ENCODE results near the gene LHB.

Gene LHB

DNA sequence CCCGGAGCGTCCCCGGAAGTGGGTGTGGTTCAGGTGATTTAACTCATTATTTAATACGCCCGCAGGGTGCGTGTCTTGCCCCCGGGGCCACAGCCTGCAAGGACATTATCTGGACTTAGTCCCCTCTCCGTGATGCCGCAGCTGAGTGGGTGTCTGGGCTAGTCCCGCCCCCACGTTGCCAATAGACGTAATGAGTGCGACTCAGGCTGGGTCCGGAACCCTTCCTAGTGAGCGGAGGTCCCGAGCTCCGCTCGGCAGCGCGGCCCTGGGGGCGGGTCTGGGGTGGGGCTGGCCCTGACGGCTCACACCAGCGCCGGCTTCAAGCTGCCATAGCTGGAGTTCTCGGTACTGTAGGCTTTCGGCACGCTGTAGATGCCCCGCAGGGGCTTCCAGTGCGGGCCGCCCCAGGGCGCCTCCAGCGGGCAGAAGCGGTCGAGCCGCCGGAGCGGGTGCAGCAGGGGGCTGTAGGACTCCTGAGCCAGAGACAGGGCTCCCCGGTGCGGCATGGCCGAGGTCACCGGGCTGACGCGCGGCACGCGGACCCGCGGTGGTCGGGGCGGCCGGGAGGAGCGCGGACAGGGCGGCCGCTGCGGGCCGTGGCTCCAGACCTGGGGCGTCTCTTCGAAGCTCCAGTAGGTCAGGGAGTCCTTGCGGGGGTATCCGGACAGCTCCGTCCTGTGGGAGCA lies 918 bp upstream of the LHB start:
- Histone ChIP-seq H2AFZ (ENCODE audit: low read length) (no peak overlapping the region), H3K4me2 (ENCODE audit: low read depth, low read length, poor library complexity, severe bottlenecking) (no peak overlapping the region), H3K9me2 (replicated peaks; ENCODE audit: low read depth, low read length) (no peaks in the 10 kb centered on the region), H3K4me1 (ENCODE audit: insufficient read depth, low read length, poor library complexity, severe bottlenecking) (peaks cover 7% of the 10 kb centered on the region), H3K27me3 (ENCODE audit: insufficient read depth, low read length, poor library complexity, severe bottlenecking) (no peaks in the 10 kb centered on the region), H3K9me3 (ENCODE audit: insufficient read depth, low read depth, low read length) (no peaks in the 10 kb centered on the region), H4K20me1 (ENCODE audit: insufficient read depth, low read length, poor library complexity, severe bottlenecking) (no peaks in the 10 kb centered on the region), H3K36me3 (ENCODE audit: insufficient read depth, low read length) (peaks cover 20% of the 10 kb centered on the region; the same call in 1 of the 2 replicates), H3K79me2 (ENCODE audit: insufficient read depth, low read length) (no peaks in the 10 kb centered on the region), H3K4me3 (ENCODE audit: low read length, poor library complexity, severe bottlenecking) (no peak overlapping the region), H3F3A (ENCODE audit: low read depth) (no peaks in the 10 kb centered on the region), H3K9ac (ENCODE audit: low read depth, low read length, poor library complexity, severe bottlenecking) (no peak overlapping the region)
- TF ChIP-seq EZH2phosphoT487 (IDR thresholded peaks at IDR 0.05; ENCODE audit: borderline replicate concordance), result no peak
- TF ChIP-seq, protein P1, sequence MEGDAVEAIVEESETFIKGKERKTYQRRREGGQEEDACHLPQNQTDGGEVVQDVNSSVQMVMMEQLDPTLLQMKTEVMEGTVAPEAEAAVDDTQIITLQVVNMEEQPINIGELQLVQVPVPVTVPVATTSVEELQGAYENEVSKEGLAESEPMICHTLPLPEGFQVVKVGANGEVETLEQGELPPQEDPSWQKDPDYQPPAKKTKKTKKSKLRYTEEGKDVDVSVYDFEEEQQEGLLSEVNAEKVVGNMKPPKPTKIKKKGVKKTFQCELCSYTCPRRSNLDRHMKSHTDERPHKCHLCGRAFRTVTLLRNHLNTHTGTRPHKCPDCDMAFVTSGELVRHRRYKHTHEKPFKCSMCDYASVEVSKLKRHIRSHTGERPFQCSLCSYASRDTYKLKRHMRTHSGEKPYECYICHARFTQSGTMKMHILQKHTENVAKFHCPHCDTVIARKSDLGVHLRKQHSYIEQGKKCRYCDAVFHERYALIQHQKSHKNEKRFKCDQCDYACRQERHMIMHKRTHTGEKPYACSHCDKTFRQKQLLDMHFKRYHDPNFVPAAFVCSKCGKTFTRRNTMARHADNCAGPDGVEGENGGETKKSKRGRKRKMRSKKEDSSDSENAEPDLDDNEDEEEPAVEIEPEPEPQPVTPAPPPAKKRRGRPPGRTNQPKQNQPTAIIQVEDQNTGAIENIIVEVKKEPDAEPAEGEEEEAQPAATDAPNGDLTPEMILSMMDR (conservative IDR thresholded peaks at IDR 0.05; ENCODE audit: low read length), result no peak; the same call in 1 of the 2 replicates

DNA sequence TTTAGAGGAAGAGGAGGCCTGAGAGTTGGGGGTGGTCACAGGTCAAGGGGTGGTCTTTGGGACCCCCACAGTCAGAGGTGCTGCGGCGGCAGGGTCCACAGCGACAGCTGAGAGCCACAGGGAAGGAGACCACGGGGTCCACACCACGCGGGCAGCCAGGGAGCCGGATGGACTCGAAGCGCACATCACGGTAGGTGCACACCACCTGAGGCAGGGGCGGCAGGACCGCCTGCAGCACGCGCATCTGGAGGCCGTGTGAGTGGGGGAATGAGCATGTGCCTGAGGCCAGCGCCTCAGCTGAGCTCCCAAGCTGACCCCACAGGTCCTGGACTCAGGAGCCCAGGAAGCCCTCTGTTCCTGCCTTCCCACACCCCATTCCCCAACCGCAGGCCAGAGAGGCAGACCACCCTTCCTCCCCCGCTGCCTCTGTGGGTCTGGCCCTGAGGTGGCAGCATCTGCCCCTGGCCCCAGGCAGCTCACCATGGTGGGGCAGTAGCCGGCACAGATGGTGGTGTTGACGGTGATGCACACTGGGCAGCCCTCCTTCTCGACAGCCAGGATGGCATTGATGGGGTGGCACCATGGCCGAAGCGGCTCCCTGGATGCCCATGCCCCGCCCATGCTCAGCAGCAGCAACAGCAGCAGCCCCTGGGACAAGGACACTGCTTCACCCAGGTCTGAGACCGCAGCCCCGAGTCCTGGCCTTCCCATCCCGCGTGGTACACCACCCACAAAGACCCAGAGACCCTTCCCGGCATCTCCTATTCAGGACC lies 638 bp downstream of the LHB start:
- Histone ChIP-seq H3K4me1 (ENCODE audit: insufficient read depth, low read length, poor library complexity, severe bottlenecking) (peaks cover 7% of the 10 kb centered on the region), H3K9me2 (replicated peaks; ENCODE audit: low read depth, low read length) (no peaks in the 10 kb centered on the region), H3K9ac (ENCODE audit: low read depth, low read length, poor library complexity, severe bottlenecking) (no peak overlapping the region), H3K4me2 (ENCODE audit: low read depth, low read length, poor library complexity, severe bottlenecking) (no peak overlapping the region), H2AFZ (ENCODE audit: low read length) (no peak overlapping the region), H3K36me3 (ENCODE audit: insufficient read depth, low read length) (peaks cover 34% of the 10 kb centered on the region; the same call in 1 of the 2 replicates), H3K9me3 (ENCODE audit: insufficient read depth, low read depth, low read length) (no peaks in the 10 kb centered on the region), H3K27me3 (ENCODE audit: insufficient read depth, low read length, poor library complexity, severe bottlenecking) (no peaks in the 10 kb centered on the region), H3K79me2 (ENCODE audit: insufficient read depth, low read length) (no peaks in the 10 kb centered on the region), H3F3A (ENCODE audit: low read depth) (no peaks in the 10 kb centered on the region), H4K20me1 (ENCODE audit: insufficient read depth, low read length, poor library complexity, severe bottlenecking) (no peaks in the 10 kb centered on the region), H3K4me3 (ENCODE audit: low read length, poor library complexity, severe bottlenecking) (no peak overlapping the region)
- TF ChIP-seq, protein P1 (conservative IDR thresholded peaks at IDR 0.05; ENCODE audit: low read length), result no peak
- no peak for TF ChIP-seq EZH2phosphoT487 (IDR thresholded peaks at IDR 0.05; ENCODE audit: borderline replicate concordance)

DNA sequence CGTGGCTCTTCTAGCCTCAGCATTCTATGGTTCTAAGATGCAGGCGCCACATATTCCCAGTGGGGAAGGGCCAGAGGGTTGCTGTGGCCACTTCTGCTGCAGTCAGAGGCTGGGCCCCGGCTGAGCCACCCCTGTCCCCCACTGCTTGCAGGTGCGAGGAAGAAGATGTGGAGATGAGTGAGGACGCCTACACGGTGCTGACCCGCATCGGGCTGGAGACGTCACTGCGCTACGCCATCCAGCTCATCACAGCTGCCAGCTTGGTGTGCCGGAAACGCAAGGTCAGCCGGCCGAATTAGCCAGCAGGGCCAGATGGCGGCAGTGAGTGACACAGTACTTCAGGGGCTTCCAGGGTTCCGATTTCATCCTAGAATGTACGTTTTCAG lies 2.0 kb downstream of the LHB start:
- H3K4me2 ChIP-seq (ENCODE audit: low read depth, low read length, poor library complexity, severe bottlenecking), result no peak overlapping the region
- H3K4me1 ChIP-seq (ENCODE audit: insufficient read depth, low read length, poor library complexity, severe bottlenecking), result no peaks in the 10 kb centered on the region
- no peaks in the 10 kb centered on the region for H4K20me1 ChIP-seq (ENCODE audit: insufficient read depth, low read length, poor library complexity, severe bottlenecking)
- H3K36me3 ChIP-seq (ENCODE audit: insufficient read depth, low read length), result peaks cover 48% of the 10 kb centered on the region; the same call in 1 of the 2 replicates
- H3K27me3 ChIP-seq (ENCODE audit: insufficient read depth, low read length, poor library complexity, severe bottlenecking), result no peaks in the 10 kb centered on the region
- H2AFZ ChIP-seq (ENCODE audit: low read length), result no peak overlapping the region
- no peaks in the 10 kb centered on the region for H3K9me3 ChIP-seq (ENCODE audit: insufficient read depth, low read depth, low read length)
- no peaks in the 10 kb centered on the region for H3F3A ChIP-seq (ENCODE audit: low read depth)
- no peak overlapping the region for H3K4me3 ChIP-seq (ENCODE audit: low read length, poor library complexity, severe bottlenecking)
- no peak for TF ChIP-seq EZH2phosphoT487 (IDR thresholded peaks at IDR 0.05; ENCODE audit: borderline replicate concordance)
- TF ChIP-seq, protein P1 (conservative IDR thresholded peaks at IDR 0.05; ENCODE audit: low read length), result no peak
- no peak overlapping the region for H3K9ac ChIP-seq (ENCODE audit: low read depth, low read length, poor library complexity, severe bottlenecking)
- H3K9me2 ChIP-seq (replicated peaks; ENCODE audit: low read depth, low read length), result no peaks in the 10 kb centered on the region
- no peaks in the 10 kb centered on the region for H3K79me2 ChIP-seq (ENCODE audit: insufficient read depth, low read length)
